Neural cell (in vitro differentiated cells): Measurements from ENCODE around the gene RANGAP1. TPM values are rescaled to one million over a fixed set of nuclear protein-coding genes. Genes with fewer than 3 reads are reported as not detected.

ENCODE experiments used
- H2AFZ ChIP-seq: fragments of 200-600, 300-800 bp; sonication (generic), shearing (Covaris generic); 2 replicates; pipeline ENCODE4 v1.6.0; 2014; ENCODE audit warnings: low read depth, mild to moderate bottlenecking, antibody characterized with exemption, low read length, moderate library complexity
- H3F3A ChIP-seq: fragments of 200-600 bp; shearing (Covaris generic); 2 replicates; pipeline ENCODE4 v1.6.1; 2016; ENCODE audit warnings: mild to moderate bottlenecking, moderate library complexity, mixed read lengths, antibody characterized with exemption, low read length; ENCODE audit not compliant: insufficient read depth, poor library complexity, severe bottlenecking
- H3K27ac ChIP-seq: fragments of 200-600, 300-800 bp; sonication (generic), shearing (Covaris generic); 2 replicates; pipeline ENCODE4 v1.5.1; 2014; ENCODE audit warnings: mild to moderate bottlenecking, low read length, moderate library complexity
- H3K27me3 ChIP-seq: fragments of 300-800, 200-600 bp; sonication (generic), shearing (Covaris generic); 2 replicates; pipeline ENCODE4 v1.6.0; 2014; ENCODE audit warnings: mild to moderate bottlenecking, low read depth, low read length, moderate library complexity; ENCODE audit not compliant: insufficient read depth
- H3K36me3 ChIP-seq: fragments of 300-800, 200-600 bp; sonication (generic), shearing (Covaris generic); 2 replicates; pipeline ENCODE4 v1.5.1; 2014; ENCODE audit warnings: mild to moderate bottlenecking, antibody characterized with exemption, low read length, moderate library complexity; ENCODE audit not compliant: insufficient read depth
- H3K4me2 ChIP-seq: fragments of 300-800, 200-600 bp; sonication (generic), shearing (Covaris generic); 2 replicates; pipeline ENCODE4 v1.6.0; 2014; ENCODE audit warnings: mild to moderate bottlenecking, low read length
- H3K4me3 ChIP-seq: fragments of 300-800, 200-600 bp; sonication (generic), shearing (Covaris generic); 2 replicates; pipeline ENCODE4 v1.5.1; 2014; ENCODE audit warnings: mild to moderate bottlenecking, low read length, moderate library complexity
- H3K79me2 ChIP-seq: fragments of 200-600 bp; shearing (Covaris generic); replicated peaks from 2 replicates; pipeline ENCODE4 v1.6.0; 2014; ENCODE audit warnings: mild to moderate bottlenecking, low read length, moderate library complexity; ENCODE audit not compliant: insufficient read depth
- H3K9ac ChIP-seq: fragments of 300-800, 200-600 bp; sonication (generic), shearing (Covaris generic); 2 replicates; pipeline ENCODE4 v1.6.1; 2016; ENCODE audit warnings: mild to moderate bottlenecking, low read length, mixed read lengths
- H3K9me2 ChIP-seq: fragments of 200-600 bp; shearing (Covaris generic); 2 replicates; pipeline ENCODE4 v1.6.1; 2016; ENCODE audit warnings: mild to moderate bottlenecking, low read length, mixed read lengths; ENCODE audit not compliant: insufficient read depth
- H3K9me3 ChIP-seq: fragments of 200-600, 300-800 bp; sonication (generic), shearing (Covaris generic); 2 replicates; pipeline ENCODE4 v1.6.1; 2016; ENCODE audit warnings: mild to moderate bottlenecking, mixed run types, low read length, moderate library complexity, mixed read lengths
- H4K20me1 ChIP-seq: fragments of 200-600 bp; shearing (Covaris generic); 2 replicates; pipeline ENCODE4 v1.6.1; 2016; ENCODE audit warnings: mild to moderate bottlenecking, mixed run types; ENCODE audit not compliant: insufficient read depth
- EP300 ChIP-seq: fragments of 450-650 bp; conservative IDR thresholded peaks from 2 replicates; pipeline ENCODE4 v1.6.1; 2014; ENCODE audit warnings: antibody characterized with exemption, mild to moderate bottlenecking, moderate library complexity; ENCODE audit not compliant: poor library complexity, severe bottlenecking
- EZH2 ChIP-seq: fragments of 200-600, 300-800 bp; shearing (Covaris generic), sonication (generic); IDR thresholded peaks from 2 replicates; pipeline ENCODE4 v1.6.1; 2014; ENCODE audit warnings: antibody characterized with exemption, low read length, borderline replicate concordance, mild to moderate bottlenecking; ENCODE audit not compliant: insufficient read depth, poor library complexity, severe bottlenecking
- MXI1 ChIP-seq: fragments of 450-650 bp; conservative IDR thresholded peaks from 2 replicates; pipeline ENCODE4 v1.6.1; 2014; ENCODE audit warnings: antibody characterized with exemption, mild to moderate bottlenecking; ENCODE audit not compliant: poor library complexity, severe bottlenecking
- POLR2AphosphoS5 ChIP-seq: IDR thresholded peaks from 2 replicates; pipeline ENCODE4 v1.6.1; 2012
- RAD21 ChIP-seq: fragments of 450-650 bp; conservative IDR thresholded peaks from 2 replicates; pipeline ENCODE4 v1.6.1; 2014; ENCODE audit warnings: antibody characterized with exemption, mild to moderate bottlenecking, moderate library complexity
- SMC3 ChIP-seq: fragments of 450-650 bp; conservative IDR thresholded peaks from 2 replicates; pipeline ENCODE4 v1.6.1; 2014; ENCODE audit warnings: antibody characterized with exemption, mild to moderate bottlenecking, moderate library complexity; ENCODE audit not compliant: poor library complexity
- polyA plus RNA-seq: library from polyadenylated mRNA; depleted of rRNA; stranded (reverse); fragments of >200 nt; gene quantifications from 2 replicates; pipeline ENCODE4 v1.2.3, GENCODE V29; 2014
- TF ChIP-seq, protein P1 (sequence below): IDR thresholded peaks from 2 replicates; pipeline ENCODE4 v1.6.1; 2012; ENCODE audit warnings: borderline replicate concordance
- TF ChIP-seq, protein P2 (sequence below): fragments of 450-650 bp; IDR thresholded peaks from 2 replicates; pipeline ENCODE4 v1.5.1; 2014; ENCODE audit warnings: antibody characterized with exemption, mild to moderate bottlenecking, moderate library complexity; ENCODE audit not compliant: poor library complexity, severe bottlenecking

The RANGAP1 gene
- polyA plus RNA-seq, 1 donor from 2014 or later = 48.6 TPM

DNA sequence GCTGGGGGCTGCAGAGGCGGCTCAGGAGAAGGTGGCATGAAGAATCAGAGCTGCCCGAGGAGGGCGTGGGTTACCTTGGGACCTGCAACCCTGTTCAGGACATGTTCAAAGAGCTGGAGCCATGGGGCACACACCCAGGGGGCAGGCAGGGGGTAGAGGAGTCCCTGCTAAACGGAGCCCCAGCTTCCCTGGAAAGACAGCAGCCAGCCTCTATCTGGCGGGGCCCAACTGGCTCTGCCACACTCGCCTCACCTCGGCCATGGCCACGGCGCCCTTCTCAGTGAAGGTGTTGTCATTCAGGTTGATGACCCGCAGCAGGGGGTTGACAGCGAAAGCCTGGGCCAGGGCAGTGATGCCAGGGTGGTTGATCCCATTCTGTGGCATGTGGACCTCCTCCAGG, 28.3 kb downstream of the RANGAP1 start:
- no peaks in the 10 kb centered on the region for H3F3A ChIP-seq
- H3K9ac ChIP-seq = no peak overlapping the region
- peaks cover 7% of the 10 kb centered on the region for H3K36me3 ChIP-seq
- no peak overlapping the region for H2AFZ ChIP-seq
- H3K4me2 ChIP-seq = no peak overlapping the region
- no peak overlapping the region for H3K27ac ChIP-seq
- no peaks in the 10 kb centered on the region for H3K27me3 ChIP-seq
- H4K20me1 ChIP-seq = no peaks in the 10 kb centered on the region
- H3K79me2 ChIP-seq = no peaks in the 10 kb centered on the region
- no peaks in the 10 kb centered on the region for H3K9me2 ChIP-seq
- no peak overlapping the region for H3K4me3 ChIP-seq
- H3K9me3 ChIP-seq = no peaks in the 10 kb centered on the region
- TF ChIP-seq, protein P1, sequence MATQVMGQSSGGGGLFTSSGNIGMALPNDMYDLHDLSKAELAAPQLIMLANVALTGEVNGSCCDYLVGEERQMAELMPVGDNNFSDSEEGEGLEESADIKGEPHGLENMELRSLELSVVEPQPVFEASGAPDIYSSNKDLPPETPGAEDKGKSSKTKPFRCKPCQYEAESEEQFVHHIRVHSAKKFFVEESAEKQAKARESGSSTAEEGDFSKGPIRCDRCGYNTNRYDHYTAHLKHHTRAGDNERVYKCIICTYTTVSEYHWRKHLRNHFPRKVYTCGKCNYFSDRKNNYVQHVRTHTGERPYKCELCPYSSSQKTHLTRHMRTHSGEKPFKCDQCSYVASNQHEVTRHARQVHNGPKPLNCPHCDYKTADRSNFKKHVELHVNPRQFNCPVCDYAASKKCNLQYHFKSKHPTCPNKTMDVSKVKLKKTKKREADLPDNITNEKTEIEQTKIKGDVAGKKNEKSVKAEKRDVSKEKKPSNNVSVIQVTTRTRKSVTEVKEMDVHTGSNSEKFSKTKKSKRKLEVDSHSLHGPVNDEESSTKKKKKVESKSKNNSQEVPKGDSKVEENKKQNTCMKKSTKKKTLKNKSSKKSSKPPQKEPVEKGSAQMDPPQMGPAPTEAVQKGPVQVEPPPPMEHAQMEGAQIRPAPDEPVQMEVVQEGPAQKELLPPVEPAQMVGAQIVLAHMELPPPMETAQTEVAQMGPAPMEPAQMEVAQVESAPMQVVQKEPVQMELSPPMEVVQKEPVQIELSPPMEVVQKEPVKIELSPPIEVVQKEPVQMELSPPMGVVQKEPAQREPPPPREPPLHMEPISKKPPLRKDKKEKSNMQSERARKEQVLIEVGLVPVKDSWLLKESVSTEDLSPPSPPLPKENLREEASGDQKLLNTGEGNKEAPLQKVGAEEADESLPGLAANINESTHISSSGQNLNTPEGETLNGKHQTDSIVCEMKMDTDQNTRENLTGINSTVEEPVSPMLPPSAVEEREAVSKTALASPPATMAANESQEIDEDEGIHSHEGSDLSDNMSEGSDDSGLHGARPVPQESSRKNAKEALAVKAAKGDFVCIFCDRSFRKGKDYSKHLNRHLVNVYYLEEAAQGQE = no peak
- TF ChIP-seq EZH2 (no peak), EP300 (no peak), MXI1 (no peak), SMC3 (no peak), RAD21 (no peak)

DNA sequence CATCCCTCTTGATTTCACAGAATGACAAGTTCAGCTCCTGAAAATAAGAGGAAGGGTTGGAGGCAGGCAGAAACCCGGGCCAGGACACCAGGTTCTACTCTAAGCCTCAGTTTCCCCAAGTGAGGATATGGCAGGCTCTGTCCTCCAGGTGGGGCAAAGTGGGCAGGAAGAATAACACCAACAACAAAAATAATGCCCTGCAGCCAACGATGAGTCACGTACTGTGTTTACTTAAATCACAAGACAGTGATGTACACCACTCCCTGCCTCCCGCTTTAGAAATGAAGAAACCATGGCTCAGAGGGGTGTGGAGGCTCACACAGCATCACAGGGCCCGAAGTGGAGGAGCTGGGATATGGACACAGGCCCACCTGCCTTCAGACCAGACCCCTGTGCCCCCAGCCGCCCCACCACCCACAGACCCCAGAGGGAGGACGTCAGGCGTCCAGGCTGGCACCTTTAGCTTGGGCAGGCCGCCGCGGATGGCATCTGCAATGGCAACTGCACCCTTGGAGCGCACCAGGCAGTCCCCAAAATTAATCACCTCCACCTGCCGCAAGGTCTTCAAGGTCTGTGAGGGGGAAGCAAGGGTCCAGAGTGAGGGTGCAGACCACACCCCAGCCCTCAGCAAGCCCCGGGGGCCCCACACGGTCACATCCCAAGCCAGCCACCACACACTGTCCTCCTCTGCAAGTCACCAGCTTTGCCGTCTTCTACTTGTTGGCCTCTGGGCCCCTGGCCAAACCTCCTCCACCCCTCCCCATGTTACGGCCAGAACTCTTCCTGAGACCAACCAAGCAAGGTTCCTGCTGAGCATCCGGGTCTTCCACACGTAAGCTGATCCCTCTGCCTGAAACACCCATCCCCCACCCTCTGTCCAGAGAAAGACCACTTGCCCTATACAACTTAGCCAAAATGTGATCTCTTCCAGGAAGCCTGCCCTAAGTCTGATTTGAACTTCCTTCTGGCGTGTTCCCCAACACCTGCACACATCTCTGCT, 29.4 kb downstream of the RANGAP1 start:
- H3K36me3 ChIP-seq = peaks cover 7% of the 10 kb centered on the region
- no peaks in the 10 kb centered on the region for H3K79me2 ChIP-seq
- no peak overlapping the region for H3K4me2 ChIP-seq
- no peaks in the 10 kb centered on the region for H3F3A ChIP-seq
- H3K9ac ChIP-seq = no peak overlapping the region
- H3K27ac ChIP-seq = no peak overlapping the region
- TF ChIP-seq POLR2AphosphoS5 (no peak), EZH2 (no peak), MXI1 (no peak), SMC3 (no peak), RAD21 (no peak)
- TF ChIP-seq, protein P2, sequence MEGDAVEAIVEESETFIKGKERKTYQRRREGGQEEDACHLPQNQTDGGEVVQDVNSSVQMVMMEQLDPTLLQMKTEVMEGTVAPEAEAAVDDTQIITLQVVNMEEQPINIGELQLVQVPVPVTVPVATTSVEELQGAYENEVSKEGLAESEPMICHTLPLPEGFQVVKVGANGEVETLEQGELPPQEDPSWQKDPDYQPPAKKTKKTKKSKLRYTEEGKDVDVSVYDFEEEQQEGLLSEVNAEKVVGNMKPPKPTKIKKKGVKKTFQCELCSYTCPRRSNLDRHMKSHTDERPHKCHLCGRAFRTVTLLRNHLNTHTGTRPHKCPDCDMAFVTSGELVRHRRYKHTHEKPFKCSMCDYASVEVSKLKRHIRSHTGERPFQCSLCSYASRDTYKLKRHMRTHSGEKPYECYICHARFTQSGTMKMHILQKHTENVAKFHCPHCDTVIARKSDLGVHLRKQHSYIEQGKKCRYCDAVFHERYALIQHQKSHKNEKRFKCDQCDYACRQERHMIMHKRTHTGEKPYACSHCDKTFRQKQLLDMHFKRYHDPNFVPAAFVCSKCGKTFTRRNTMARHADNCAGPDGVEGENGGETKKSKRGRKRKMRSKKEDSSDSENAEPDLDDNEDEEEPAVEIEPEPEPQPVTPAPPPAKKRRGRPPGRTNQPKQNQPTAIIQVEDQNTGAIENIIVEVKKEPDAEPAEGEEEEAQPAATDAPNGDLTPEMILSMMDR = no peak
- TF ChIP-seq, protein P1 = no peak
- H3K4me3 ChIP-seq = no peak overlapping the region
- H4K20me1 ChIP-seq = no peaks in the 10 kb centered on the region
- no peak overlapping the region for H2AFZ ChIP-seq
- no peaks in the 10 kb centered on the region for H3K27me3 ChIP-seq
- H3K9me3 ChIP-seq = no peaks in the 10 kb centered on the region
- no peaks in the 10 kb centered on the region for H3K9me2 ChIP-seq
